Neural cell (in vitro differentiated cells): ENCODE measurements around the gene PCDHGA7.
"Not testable (repeated sequence)": the region's sequence is repeated elsewhere in the genome, so short reads cannot be mapped to it uniquely, and the experiment has no call there.

Source experiments
- CTCF ChIP-seq: fragments of 450-650 bp; IDR thresholded peaks from 2 replicates; pipeline ENCODE4 v1.5.1; 2014; ENCODE audit warnings: antibody characterized with exemption, mild to moderate bottlenecking, moderate library complexity; ENCODE audit not compliant: poor library complexity, severe bottlenecking
- EP300 ChIP-seq: fragments of 450-650 bp; conservative IDR thresholded peaks from 2 replicates; pipeline ENCODE4 v1.6.1; 2014; ENCODE audit warnings: antibody characterized with exemption, mild to moderate bottlenecking, moderate library complexity; ENCODE audit not compliant: poor library complexity, severe bottlenecking
- EZH2 ChIP-seq: fragments of 200-600, 300-800 bp; shearing (Covaris generic), sonication (generic); IDR thresholded peaks from 2 replicates; pipeline ENCODE4 v1.6.1; 2014; ENCODE audit warnings: antibody characterized with exemption, low read length, borderline replicate concordance, mild to moderate bottlenecking; ENCODE audit not compliant: insufficient read depth, poor library complexity, severe bottlenecking
- MXI1 ChIP-seq: fragments of 450-650 bp; conservative IDR thresholded peaks from 2 replicates; pipeline ENCODE4 v1.6.1; 2014; ENCODE audit warnings: antibody characterized with exemption, mild to moderate bottlenecking; ENCODE audit not compliant: poor library complexity, severe bottlenecking
- POLR2AphosphoS5 ChIP-seq: IDR thresholded peaks from 2 replicates; pipeline ENCODE4 v1.6.1; 2012
- RAD21 ChIP-seq: fragments of 450-650 bp; conservative IDR thresholded peaks from 2 replicates; pipeline ENCODE4 v1.6.1; 2014; ENCODE audit warnings: antibody characterized with exemption, mild to moderate bottlenecking, moderate library complexity
- REST ChIP-seq: IDR thresholded peaks from 2 replicates; pipeline ENCODE4 v1.6.1; 2012; ENCODE audit warnings: borderline replicate concordance
- SMC3 ChIP-seq: fragments of 450-650 bp; conservative IDR thresholded peaks from 2 replicates; pipeline ENCODE4 v1.6.1; 2014; ENCODE audit warnings: antibody characterized with exemption, mild to moderate bottlenecking, moderate library complexity; ENCODE audit not compliant: poor library complexity
- TAF1 ChIP-seq: IDR thresholded peaks from 2 replicates; pipeline ENCODE4 v1.6.1; 2012; ENCODE audit warnings: low read depth

GRCh38 chr5:141375444-141376155 lies 6.9 kb upstream of the PCDHGA7 start:
- not testable (repeated sequence) for TF ChIP-seq POLR2AphosphoS5, CTCF, EP300, EZH2, SMC3, TAF1, RAD21, REST, MXI1
